Central memory CD4-positive, alpha-beta T cell (primary cell): Measurements from ENCODE around the gene GTPBP8.

Source experiments
- DNase-seq: peaks from one replicate; pipeline ENCODE4 v3.0.0; 2022
- total RNA-seq, 3 experiments: gene quantifications; one replicate each; lab custom pipeline; 2026; lab: John Stamatoyannopoulos, UW

The GTPBP8 gene
- 28.1 to 37.1 (median 29.9) reads per million in 3 experiments for total RNA-seq

DNA sequence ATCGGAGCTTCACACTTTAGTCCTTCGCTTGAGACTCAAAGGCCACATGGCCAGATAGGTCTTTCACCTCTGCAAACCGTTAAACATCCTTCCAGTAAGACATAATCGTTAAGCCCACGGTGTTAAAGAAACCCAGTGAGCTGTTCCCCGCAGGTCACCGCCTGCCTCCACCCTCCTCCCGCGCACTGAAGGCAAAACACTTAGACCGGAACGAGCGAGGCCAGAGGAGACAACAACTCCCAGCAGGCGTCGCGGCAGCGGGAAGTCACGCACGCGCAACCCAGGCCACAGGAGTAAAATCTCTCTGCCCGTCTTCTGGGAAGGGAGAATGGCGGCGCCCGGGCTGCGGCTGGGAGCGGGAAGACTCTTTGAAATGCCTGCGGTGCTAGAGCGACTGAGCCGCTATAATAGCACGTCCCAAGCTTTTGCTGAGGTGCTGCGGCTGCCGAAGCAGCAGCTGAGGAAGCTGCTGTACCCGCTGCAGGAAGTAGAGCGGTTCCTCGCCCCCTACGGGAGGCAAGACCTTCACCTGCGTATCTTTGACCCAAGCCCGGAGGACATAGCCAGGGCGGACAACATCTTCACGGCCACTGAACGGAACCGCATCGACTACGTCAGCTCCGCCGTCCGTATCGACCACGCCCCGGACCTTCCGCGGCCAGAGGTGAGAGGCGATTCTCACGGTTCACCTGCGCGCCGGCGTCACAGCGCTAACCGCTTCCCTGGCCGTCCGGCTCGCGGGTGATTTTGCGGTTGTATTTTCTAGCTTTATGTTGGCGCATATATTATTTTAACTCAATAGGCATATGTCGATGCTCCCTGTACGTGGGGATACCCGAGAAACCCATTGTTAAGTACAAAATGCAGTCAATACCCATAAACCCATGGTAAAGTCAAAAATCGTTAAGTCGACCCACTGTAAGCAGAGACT is at the start of gene GTPBP8:
TSS of gene GTPBP8 (plus strand) at position 313 of the 931 bp plus-strand sequence. CDS start at position 329, 16 bp downstream.
- peak; percentile 78 for DNase-seq

DNA sequence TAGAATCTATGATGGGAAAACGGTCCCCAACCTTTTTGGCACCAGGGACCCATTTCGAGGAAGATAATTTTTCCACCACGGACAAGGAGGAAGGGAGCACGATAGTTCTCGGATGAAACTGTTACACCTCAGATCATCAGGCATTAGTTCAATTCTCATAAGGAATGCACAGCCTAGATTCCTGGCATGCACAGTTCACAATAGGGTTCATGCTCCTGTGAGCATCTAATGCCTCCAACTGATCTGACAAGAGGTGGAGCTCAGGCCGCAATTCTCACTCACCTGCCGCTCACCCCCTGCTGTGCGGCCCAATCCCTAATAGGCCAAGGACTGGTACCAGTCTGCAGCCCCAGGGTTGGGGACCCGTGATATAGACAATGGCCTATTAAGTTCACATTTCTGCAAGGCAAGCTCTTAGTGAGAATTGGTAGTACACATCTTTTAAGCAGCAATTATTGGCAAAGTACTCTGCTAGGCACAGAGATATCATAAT is 42.4 kb upstream of the GTPBP8 start:
- no peak for DNase-seq

DNA sequence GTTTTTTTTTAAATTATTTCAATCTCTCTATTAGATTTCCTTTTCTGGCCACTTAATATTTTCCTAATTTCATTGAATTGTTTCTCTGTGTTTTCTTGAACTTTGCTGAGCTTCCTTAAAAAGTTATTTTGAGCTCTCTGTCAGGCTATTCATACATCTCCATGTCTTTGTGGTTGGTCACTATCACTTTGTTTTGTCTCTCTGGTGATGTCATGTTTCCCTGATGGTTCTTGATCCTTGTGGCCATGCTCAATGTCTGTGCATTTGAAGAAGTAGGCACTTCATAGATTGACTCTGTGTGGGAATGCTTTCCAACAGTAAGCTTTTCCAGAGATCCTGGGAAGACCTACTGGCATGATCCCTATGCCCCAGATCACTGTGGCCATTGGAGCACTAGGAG is 34.4 kb upstream of the GTPBP8 start:
- DNase-seq: no peak

DNA sequence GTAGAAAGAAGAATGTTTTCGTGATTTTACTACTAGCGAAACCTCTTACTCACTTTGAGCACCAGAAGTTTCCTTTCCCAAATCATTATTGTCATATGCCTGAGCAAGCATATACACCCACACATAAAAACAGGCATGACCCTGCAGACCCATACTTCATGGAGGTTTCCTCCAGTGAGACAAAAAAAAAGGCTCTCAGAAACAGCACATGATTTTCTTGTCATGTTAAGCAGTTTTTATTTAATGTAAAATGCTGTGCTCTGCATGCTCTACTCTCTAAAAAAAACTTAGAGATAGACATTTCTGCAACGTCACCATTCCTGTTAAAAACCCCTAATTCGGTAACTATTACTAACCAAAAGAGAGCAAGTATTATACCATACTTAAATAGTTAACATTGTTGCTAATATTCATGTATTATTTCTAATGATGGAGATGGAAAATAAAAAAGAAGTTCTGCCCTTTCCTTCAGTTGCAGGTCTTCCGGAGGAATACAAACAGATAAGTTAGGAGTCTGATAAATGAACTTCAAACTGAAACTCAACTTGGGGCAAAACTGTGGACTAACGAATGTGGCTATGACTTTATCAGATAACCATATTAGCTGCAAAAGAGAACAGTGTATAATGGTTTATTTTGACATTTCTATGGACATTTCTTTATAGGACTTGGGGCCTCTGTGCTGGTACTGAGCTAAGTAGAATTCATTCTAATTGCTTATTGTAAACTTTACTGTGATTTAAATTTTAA is 31.8 kb upstream of the GTPBP8 start:
- no peak for DNase-seq

DNA sequence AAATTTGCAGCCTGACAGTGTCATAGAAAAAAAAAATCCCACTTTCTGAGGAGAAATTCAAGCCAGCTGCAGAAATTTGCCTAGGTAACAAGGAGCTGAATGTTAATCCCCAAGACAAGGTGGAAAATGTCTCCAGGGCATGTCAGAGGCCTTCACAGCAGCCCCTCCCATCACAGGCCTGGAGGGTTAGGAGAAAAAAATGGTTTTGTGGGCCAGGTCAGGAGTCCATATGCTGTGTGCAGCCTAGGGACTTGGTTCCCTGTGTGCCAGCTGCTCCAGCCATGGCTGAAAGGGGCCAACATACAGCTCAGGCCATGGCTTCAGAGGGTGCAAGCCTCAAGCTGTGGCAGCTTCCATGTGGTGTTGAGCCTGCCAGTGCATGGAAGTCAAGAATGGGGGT is 27.1 kb upstream of the GTPBP8 start:
- no peak for DNase-seq

DNA sequence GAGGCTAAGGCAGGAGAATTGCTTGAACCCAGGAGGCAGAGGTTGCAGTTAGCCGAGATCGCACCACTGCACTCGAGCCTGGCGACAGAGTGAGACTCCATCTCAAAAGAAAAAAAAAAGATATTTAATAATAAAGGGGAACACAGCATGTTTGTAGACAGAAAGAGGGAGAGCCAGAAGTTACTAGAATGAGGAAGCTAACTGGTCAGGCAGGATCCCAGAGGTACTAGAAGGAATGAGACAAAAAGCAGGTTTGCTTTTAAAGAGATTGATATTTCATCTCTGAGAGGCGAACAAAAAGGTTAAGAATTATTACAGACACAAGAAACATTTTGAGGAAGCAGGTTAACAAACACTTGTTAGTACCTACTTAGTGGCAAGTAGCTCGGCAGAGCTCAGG is 25.1 kb upstream of the GTPBP8 start:
- no peak for DNase-seq

DNA sequence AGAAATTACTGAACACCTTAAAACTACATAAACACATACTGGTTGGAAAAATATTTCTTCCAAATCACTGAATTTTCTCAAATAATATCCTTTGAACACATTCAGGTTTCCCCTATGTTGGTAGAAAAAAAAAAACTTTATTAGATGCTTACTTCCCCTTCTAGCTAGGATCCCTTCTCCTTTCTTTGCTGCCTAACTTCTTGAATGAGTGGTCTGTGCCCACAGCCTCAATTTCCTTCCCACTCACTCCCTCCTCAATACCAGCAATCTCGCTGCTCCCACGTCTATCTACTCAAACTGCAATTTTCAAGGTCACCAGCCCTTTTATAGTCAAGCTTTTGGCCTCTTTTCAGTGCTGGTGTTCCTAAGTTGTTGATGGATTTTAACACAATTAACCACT is 24.2 kb upstream of the GTPBP8 start:
- no peak for DNase-seq

DNA sequence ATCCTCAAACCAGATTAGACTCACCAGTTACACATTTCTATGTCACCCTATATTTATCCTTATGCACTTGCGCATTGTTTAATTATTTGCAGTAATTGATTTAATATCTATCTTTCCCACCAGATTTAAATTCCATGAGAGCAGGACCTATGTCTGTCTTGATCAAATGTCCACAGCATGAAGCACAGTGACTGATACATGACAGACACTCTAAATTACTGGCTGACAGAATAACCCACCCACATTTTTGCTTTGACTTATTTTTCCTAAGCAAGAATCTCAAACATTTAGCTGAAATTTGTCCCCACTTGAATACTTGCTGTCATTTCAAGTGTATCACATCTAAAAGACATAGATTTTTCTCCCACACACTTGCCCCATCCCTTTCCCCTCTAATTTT is 23.4 kb upstream of the GTPBP8 start:
- no peak for DNase-seq

DNA sequence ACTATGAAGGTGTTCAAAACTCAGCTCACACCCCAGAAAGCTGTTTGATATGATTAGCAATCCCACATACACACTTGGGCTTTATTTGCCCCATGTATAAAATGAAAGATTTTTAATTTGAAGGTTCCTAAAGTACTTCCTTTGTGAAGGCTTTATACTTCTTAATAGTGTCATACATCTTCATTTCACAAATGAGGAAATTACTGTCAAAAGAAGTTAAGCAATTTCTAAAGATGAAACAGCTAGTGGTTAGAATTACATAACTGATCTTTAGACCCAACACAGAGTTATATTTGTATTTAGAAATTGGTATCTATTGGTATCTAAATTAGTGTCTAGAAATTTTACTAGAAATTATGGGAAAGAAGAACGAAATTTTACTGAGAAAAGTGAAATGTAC is 23.0 kb upstream of the GTPBP8 start:
- no peak for DNase-seq

DNA sequence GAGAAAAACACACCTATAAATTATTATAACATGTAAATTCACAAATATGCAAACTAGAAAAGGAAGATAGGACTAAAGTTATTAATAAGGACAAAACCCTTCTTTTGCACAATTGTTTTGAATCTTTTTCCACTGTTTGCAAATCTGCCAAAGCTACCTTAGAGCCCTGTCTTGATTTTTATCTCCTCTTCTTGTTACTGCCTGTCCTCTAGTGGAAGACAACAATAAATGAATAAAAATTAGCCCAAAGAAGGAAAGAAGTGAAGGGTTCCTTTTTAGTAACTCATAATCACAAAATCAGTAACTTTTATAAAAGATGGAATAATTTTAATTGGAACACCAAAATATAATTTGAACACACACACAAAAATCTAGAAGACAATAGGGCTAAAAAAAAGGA is 18.6 kb upstream of the GTPBP8 start:
- DNase-seq: no peak

DNA sequence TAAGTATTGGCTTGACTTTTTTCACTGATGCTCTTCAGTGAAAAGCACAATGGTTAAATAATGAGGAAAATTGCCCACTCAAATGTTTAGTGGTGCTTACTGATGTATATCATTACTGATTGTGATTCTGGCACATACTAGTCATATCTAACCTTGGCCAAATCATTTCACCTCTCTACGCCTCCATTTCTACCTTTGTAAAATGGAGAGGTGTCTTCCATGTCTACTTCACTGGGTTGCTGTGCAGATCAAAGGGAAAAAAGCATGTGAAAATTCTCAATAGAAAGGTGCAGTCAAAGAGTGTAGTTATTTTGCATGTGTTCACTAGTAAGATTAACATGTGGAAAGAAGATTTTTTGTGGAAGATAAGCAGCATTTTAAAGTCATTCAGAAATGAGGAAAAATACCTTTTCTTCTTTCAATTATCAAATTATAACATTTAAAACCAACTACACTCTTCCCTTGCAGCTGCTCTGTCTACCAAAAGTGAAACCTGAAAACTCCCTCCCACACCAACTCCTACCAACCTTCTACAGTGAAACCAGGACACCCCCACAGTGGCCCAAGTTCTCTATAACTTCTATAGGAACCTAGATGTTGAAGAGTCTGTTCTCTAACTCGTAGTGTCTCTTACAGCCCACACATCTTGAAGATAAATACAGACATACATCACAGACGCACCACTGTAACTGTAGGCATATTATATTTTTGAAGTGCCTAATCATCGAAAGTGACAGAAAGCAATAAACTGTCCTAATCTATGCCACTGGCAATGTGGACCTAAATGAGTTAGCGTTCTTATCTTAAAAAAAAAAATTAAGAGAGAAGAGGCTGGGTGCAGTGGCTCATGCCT is 17.2 kb upstream of the GTPBP8 start:
- DNase-seq: peak; percentile 43

DNA sequence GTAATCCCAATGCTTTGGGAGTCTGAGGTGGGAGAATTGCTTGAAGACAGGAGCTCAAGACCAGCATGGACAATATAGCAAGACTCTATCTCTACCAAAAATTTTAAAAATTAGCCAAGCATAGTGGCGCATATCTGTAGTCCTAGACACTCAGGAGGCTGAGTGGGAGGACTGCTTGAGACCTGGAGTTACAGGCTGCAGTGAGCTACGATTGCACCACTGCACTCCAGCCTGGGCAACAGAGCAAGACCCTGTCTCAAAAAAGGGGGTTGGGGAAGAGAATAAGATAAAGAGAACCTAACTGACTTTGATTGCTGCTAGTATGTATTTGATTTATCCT is 16.6 kb upstream of the GTPBP8 start:
- DNase-seq: no peak

DNA sequence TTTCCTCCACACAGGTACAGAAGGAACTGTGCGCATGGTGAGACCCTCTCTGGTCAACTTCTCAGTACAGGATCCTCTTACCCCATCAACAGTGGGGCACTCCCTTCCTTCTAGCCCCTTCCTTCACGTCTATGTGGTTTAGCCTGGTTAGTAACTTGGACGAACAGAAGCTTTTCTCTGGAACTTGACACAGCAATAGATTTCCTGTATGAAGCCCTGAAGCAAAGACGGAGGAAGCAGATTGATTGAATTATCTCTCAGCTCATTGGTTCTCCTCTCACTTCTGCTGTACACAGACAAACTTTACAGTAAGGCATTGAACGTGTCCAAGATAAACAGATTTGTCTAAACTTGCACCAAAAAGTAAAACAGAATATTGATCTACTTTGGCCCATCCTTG is 15.9 kb upstream of the GTPBP8 start, which contains the start of gene CD200R1:
TSS of gene CD200R1 (minus strand) at position 210 of the 400 bp plus-strand sequence. CDS start 246 bp downstream, outside the sequence.
- DNase-seq: peak; percentile 24

DNA sequence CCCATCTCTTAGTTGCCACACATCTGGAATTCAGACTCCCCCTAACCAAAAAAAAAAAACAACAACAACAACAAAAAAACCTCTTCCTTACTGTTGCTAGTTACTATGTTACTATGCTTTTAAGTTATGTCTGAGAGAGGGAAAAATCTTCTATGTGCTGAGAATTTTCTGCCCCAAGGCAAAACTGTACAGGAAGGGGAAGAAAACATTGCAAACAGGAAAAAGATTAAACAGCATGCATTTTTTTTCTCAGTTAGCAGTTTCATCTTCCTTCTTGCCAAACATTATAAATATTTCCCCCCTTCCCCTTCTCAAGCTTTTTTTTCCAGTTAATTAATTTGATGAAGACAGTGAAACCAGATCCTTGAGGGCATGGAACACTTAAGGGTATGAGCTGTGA is 14.8 kb upstream of the GTPBP8 start:
- DNase-seq: no peak

DNA sequence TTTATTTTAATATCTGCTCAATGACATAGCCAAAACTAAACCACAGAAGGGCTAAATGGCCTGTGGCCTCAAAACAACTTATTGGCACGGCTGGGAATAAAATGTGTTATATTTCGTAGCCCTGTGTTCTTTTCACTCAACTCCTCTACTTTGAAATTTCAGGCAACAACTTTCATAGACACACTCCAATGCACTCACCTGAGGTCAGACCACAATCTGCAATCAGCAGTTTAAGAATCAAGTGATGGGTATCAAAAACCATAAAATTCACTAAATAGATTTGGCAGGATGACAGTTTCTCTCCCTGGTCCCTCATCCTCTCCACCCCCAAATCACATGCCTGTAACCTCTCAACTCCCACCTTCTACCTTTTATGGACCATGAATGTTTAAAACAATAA is 13.8 kb upstream of the GTPBP8 start:
- DNase-seq: no peak

DNA sequence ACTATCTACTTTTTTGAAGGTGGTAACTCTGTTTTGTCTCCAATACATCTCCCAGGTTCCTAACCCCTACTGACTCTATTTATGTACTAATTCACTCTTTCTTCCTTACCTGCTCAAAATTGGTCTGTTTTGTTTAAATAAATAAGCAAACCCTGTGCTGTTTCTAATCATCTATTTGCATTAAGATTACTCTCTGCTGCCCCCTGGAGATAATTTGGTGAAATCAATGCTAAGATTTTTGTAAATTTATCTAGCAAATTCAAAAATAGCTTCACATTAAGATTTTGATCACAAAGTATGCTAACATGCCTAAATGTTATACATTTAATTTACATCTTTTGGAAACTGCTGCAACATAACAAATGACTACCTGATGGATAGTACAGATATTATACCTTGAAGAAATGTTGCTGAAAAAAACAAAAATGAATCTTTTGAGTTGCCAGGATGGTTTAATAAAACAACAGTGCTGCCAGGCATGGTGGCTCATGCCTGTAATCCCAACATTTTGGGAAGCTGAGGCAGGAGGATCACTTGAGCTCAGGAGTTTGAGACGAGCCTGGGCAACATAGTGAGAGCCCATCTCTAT is 11.4 kb upstream of the GTPBP8 start:
- DNase-seq: peak; percentile 47

DNA sequence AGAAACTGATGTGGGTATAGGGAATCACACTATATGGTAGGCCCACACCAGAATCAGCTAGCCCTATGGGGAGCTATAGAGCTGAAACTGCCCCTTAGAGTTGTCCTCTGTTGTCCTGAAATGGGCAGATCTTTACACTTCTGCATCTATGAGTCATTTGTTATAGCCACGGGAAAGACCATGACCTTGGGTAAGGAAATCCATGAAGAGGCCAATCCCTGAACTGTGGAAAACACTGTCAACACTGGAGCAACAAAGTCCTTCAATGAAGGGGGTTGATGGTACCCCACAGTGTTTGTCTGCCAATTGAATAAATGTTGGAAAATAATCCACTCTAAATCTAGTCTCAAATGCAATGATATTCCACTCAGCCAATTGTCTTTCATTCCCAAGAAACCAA is 10.7 kb upstream of the GTPBP8 start:
- no peak for DNase-seq

DNA sequence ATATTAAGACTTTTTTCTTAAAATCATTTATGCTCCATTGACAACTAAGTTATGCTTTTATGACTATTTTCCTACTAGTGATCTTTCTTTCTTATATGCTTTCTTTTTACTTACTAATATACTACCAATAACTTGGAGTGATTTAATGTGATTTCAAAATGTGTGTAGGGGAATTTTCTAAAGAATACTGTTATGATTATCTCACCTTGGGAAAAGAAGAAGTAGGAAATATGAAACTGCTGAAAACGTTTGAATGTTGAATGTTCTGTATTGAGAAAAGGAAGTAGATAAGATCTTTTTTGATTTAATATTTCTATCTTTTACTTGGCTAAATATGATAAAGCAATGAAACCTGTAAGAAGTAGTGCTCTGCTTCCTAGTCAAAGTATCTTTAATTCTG is 8.1 kb upstream of the GTPBP8 start:
- DNase-seq: no peak

DNA sequence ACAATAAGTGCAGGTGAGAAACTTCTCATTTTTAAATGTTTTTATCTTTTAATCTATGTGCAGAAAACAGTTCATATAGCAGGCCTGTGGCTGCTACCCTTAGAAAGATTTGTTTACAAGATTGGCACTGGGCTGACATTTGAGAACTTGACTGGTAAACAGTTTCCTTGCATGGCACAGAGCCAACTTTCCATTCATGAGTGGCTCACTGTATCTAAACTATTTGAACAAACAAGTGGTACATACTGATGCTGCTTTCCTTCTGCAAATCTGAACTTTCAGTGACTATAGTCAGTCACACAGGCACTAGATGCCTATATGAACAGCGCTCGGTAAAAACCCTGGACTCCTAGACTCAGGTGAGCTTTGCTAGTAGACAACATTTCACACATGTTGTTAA is 6.3 kb upstream of the GTPBP8 start:
- DNase-seq: peak; percentile 27

DNA sequence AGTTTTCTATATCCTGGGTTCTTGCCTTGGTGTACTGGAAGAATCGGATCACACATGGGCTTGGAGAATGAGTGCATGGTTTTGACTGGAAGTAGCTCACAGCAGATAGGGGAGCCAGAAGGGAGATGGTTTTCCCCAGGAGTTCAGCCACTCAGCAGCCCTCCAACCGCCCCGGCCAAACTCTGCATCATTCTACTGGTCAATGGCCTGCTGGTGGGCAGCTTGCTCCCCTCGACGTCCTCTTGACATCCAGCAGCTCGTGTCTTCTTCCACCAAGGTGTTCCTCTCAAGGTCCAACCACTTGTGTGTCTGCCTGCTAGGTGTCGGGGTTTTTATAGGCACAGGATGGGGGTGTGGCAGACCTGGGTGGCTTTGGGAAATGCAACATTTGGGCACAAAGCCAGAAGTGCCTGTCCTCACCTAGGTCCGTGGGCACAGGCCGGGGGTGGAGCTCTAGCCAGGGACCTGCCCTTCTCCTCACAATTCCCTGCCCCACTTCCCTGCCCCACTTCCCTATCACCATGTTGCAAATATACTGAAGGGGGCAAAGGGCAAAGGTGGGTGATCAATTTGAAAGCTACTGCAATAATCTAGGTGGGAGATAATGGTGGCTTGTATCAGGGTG is 3.0 kb upstream of the GTPBP8 start:
- DNase-seq: no peak

DNA sequence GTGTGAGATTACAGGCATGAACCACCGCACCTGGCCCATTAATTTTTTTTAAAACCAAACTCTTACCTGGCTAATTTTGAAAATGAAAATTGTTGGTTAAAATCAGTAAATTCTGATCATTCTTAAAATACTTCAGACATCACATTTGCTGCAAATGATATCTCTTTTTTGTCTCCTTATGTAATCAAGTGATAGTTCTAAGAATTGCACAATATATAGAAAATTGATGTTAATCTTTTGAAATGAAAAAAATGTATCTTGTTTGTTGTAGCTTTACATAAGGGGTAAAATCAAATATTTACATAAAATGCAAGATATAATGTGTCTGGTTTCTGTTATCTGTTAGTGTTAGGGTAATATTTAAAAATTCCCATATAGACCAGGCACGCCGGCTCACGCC is 5.0 kb downstream of the GTPBP8 start:
- no peak for DNase-seq

DNA sequence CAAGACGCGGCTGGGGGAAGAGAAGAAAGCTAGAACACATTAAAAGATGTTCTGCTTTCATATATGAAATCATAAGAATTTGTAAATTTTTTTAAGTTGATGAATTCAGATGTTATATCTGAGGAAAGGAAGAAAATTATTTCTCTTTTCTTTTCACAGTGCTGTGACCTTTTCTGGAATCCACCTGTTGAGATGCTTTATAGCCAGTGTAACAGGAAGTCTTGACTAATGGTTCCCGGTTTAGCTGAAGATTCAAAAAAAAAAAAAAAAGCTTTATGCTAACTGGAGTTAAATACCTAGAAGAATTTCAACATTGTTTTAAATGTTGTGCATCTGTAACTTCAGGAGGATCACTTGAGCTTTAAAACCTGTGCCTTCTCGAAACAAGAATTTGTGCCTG is 9.9 kb downstream of the GTPBP8 start:
- no peak for DNase-seq
